GM18870 (cell line): ENCODE results near the gene NAA60.

ENCODE experiments used
- ATAC-seq: cut with Tn5 transposase; IDR thresholded peaks from one replicate; pipeline ENCODE4 v1.9.1; 2021; ENCODE audit warnings: moderate library complexity; ENCODE audit not compliant: unreplicated experiment

NAA60 gene

GRCh38 chr16:3443108-3444031 lies at the start of gene NAA60, which contains the start of gene ZNF597:
NAA60 (plus strand) TSS chr16:3443680; CDS start chr16:3476228, 32,548 bp downstream.
ZNF597 (minus strand) TSS chr16:3443504; CDS start chr16:3443153, 351 bp downstream.
- ATAC-seq: peak; percentile 86

- no peak for ATAC-seq
Observed at GRCh38 chr16:3400446-3400778, 43.1 kb upstream of the NAA60 start.

GRCh38 chr16:3400779-3401688 lies 42.4 kb upstream of the NAA60 start, which contains the start of the genes ZNF174 and ZSCAN32:
ZNF174 (plus strand) TSS chr16:3401215; CDS start chr16:3402005, 790 bp downstream.
ZSCAN32 (minus strand) TSS chr16:3401004; CDS start chr16:3397557, 3,447 bp downstream.
- ATAC-seq: peak; percentile 95

GRCh38 chr16:3401719-3402397 lies 41.6 kb upstream of the NAA60 start:
- ATAC-seq: no peak

- ATAC-seq: no peak
Observed at GRCh38 chr16:3408561-3409197, 34.8 kb upstream of the NAA60 start.

GRCh38 chr16:3413730-3414379 lies 29.6 kb upstream of the NAA60 start:
- ATAC-seq: no peak

- ATAC-seq: no peak
Observed at GRCh38 chr16:3431779-3432219, 11.7 kb upstream of the NAA60 start.

- ATAC-seq: no peak
Observed at GRCh38 chr16:3434373-3434772, 9.1 kb upstream of the NAA60 start.

- ATAC-seq: no peak
Observed at GRCh38 chr16:3439637-3440036, 3.8 kb upstream of the NAA60 start.

- no peak for ATAC-seq
Observed at GRCh38 chr16:3444032-3444388, 530 bp downstream of the NAA60 start.

GRCh38 chr16:3454093-3454492 lies 10.6 kb downstream of the NAA60 start:
- ATAC-seq: no peak

- no peak for ATAC-seq
Observed at GRCh38 chr16:3454631-3455147, 11.2 kb downstream of the NAA60 start.

GRCh38 chr16:3457434-3458252 lies 14.2 kb downstream of the NAA60 start:
- peak; percentile 57 for ATAC-seq

GRCh38 chr16:3458278-3458851 lies 14.9 kb downstream of the NAA60 start:
- ATAC-seq: no peak

GRCh38 chr16:3458852-3459361 lies 15.4 kb downstream of the NAA60 start:
- ATAC-seq: no peak

- no peak for ATAC-seq
Observed at GRCh38 chr16:3459401-3460090, 16.1 kb downstream of the NAA60 start.

- ATAC-seq: no peak
Observed at GRCh38 chr16:3460121-3460520, 16.6 kb downstream of the NAA60 start.

- ATAC-seq: no peak
Observed at GRCh38 chr16:3460585-3460984, 17.1 kb downstream of the NAA60 start.
